Measurements from ENCODE around the gene C10orf105.

Gene C10orf105

DNA sequence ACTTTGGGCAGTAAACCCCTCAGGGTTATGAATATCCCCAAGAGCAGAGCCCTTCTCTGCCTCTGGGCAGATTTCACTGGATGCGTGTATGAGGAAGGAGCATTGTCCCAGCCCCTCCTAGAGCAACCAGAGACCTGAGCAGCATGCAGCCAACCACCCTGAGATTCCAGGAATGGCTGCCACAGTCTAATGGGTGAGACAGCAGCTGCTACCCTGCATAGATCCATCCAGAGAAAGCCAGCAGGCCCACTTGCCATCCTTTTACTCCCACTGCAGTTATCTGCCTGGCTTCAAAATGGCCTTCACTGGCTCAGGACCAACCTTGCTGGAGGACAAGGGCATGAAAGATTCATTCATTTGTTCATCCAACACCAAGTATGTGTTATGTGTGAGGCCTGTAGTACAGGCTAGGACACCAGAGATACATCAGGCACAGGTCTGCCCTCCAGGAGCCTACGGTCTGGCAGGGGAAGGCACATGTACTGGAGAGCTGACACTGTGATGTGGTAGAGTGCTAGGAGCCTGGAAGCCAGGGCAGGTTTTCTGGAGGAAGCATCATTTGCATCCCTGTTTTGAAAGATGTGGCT is 26.2 kb upstream of the C10orf105 start:
- TF ChIP-seq, protein P1, sequence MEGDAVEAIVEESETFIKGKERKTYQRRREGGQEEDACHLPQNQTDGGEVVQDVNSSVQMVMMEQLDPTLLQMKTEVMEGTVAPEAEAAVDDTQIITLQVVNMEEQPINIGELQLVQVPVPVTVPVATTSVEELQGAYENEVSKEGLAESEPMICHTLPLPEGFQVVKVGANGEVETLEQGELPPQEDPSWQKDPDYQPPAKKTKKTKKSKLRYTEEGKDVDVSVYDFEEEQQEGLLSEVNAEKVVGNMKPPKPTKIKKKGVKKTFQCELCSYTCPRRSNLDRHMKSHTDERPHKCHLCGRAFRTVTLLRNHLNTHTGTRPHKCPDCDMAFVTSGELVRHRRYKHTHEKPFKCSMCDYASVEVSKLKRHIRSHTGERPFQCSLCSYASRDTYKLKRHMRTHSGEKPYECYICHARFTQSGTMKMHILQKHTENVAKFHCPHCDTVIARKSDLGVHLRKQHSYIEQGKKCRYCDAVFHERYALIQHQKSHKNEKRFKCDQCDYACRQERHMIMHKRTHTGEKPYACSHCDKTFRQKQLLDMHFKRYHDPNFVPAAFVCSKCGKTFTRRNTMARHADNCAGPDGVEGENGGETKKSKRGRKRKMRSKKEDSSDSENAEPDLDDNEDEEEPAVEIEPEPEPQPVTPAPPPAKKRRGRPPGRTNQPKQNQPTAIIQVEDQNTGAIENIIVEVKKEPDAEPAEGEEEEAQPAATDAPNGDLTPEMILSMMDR (IDR thresholded peaks at IDR 0.05; ENCODE audit: low read depth, low read length), result no peak
- H3K4me3 ChIP-seq (ENCODE audit: low read depth, low read length), result no peak overlapping the region

DNA sequence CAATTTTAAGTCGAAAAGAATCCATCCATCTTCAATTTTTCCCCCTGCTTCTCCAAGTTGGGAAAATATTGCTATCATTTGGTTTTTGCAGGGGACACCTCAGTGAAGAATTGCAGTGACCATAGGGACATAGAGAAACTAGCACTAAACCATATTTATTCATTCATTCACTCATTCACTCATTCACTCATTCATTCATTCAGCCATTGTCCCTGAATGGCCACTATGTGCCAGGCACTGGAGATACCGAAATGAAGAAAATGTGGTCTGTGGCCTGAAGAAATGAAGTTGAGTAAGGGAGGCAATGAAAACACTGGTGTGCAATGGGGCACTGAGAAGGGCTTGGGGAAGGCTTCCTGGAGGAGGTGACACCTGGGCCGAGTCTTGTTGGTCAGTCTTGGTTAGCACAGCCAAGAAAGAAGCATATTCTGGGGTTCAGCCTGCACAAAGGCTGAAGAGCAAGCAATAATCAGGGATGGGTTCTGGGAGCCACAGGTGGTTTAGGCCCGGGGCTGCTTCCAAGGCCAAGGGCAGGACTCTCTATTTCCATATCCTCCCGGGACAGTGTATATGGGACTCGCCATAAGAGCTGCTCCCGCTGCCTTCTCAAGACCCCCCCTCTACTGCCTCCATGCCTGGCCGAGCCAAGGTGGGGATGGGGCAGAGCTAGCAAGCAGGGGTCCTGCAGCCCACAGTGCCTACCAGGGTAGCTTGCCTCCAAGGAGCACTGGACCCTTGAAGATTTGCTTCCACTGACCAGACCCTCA is 25.5 kb upstream of the C10orf105 start:
- H3K4me3 ChIP-seq (ENCODE audit: low read depth, low read length), result no peak overlapping the region
- TF ChIP-seq, protein P1 (IDR thresholded peaks at IDR 0.05; ENCODE audit: low read depth, low read length), result no peak

DNA sequence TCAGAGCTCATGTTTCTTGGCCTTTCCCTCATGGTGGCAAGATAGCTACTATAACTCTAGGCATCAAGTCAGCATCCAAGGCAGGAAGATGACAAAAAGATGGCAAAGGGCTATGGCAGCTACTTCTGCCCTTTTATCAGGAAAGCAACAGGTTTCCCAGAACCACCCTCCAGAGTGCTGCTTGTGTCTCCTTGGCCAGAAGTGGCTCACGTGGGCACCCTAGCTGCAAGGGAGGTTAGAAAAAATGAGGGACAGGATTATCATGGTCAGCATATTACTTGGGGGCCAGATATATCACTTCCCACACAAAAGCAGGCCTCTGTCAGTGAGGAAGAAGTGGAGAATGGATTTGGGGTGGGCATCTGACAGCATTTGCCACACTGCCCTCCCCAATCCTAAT is 24.3 kb upstream of the C10orf105 start:
- no peak overlapping the region for H3K4me3 ChIP-seq (ENCODE audit: low read depth, low read length)
- TF ChIP-seq, protein P1 (IDR thresholded peaks at IDR 0.05; ENCODE audit: low read depth, low read length), result no peak

DNA sequence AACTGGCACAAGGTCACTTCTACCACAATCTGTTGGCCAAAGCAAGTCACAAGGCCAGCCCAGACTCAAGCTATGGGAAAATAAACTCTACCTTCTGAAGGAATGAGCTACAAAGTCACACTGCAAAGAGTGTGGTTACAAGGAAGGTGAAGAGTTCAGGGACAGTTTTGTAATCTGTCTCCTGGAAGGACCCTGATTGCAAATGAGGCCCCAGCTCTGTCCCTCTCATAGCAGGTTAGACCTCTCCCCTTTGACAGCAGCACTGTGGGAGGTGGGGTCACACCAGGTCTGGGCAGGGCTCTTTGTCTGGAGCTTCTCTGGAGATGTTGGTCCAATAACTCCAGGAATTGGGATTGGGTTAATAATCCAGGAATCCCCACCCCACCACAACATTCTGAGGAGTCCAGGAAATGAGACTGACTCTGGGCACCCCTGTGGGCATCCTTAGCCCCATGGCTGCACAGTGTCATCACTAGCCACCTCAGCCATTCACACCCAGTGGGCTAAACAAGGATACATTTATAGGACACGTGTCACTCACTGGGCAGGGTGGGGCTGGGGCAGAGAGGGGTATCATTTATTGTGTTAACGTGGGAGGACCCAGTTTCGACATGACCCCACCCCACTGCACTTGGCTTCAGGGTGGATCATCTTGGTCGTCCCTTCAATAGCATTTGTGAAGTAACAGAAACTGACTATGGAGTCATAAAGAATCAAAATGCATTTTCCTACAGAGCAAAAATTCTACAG is 23.7 kb upstream of the C10orf105 start:
- no peak overlapping the region for H3K4me3 ChIP-seq (ENCODE audit: low read depth, low read length)
- TF ChIP-seq, protein P1 (IDR thresholded peaks at IDR 0.05; ENCODE audit: low read depth, low read length), result no peak

DNA sequence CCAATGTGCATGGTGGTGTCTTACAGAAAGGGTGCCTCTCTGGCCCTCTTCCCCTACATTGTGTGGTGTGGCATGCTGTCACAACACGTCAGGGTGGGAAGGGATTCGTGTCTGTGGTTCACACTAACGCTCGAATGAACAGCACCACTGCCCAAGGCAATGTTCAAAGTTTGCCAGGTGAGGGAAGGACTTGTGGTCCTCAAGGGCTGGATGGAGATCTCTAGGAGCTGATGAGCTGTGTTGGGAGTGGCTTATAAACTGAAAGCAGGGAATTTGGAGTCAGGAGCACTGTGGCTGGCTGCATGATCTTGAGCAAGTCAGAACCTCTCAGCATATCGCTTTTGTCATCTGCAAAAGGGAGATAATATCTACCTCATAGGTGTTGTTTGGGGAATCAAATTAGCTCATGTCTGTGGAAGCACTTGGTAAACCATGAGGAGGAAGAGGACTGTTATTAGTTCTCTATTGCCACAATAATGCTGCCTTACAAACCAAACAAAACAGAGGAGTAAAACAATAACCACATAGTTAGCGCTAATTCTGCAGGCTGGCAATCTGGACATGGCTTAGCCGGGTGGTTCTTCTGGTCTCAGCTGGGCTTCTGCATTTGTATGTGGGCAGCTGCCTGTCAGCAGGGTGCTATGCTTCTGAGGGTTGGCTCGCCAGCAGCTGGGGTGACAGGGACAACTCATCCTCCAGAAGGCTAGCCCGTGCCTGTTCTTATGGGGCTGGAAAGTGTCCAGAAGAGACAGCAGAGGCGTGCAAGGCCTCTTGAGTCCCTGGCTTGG is 22.9 kb upstream of the C10orf105 start:
- TF ChIP-seq, protein P1 (IDR thresholded peaks at IDR 0.05; ENCODE audit: low read depth, low read length), result no peak
- H3K4me3 ChIP-seq (ENCODE audit: low read depth, low read length), result no peak overlapping the region

DNA sequence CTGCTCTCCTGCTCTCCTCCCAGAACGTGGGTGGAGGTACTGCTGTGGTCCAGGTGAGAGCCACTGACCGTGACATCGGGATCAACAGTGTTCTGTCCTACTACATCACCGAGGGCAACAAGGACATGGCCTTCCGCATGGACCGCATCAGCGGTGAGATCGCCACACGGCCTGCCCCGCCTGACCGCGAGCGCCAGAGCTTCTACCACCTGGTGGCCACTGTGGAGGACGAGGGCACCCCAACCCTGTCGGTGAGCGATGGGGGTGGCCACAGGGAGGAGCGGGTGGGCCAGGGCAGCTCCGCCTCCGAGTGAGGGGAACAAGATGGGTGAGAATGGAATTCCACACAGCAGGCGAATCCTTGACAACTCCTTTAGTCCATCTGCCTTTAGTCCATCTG is 22.1 kb upstream of the C10orf105 start:
- TF ChIP-seq, protein P1 (IDR thresholded peaks at IDR 0.05; ENCODE audit: low read depth, low read length), result no peak
- no peak overlapping the region for H3K4me3 ChIP-seq (ENCODE audit: low read depth, low read length)
